ENCODE results near the gene FARP2.

Gene FARP2

DNA sequence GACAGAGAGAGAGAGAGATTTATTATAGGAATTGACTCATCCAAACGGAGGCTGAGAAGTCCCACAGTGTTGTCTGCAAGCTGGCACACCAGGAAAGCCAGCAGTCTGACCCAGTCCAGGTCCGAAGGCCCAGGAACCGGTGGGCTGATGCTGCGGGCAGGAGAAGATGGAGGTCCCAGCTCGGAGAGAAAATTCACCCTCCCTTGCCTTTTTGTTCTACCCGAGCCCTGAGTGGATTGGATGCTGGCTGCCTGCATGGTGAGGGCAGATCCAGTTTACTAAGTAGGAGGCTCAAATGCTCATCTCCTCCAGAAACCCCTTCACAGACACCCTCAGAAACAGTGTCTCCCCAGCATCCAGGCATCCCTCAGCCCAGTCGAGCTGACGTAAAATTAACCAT, 174.5 kb downstream of the FARP2 start:
- ATAC-seq: no peak
- TF ChIP-seq, protein P1, sequence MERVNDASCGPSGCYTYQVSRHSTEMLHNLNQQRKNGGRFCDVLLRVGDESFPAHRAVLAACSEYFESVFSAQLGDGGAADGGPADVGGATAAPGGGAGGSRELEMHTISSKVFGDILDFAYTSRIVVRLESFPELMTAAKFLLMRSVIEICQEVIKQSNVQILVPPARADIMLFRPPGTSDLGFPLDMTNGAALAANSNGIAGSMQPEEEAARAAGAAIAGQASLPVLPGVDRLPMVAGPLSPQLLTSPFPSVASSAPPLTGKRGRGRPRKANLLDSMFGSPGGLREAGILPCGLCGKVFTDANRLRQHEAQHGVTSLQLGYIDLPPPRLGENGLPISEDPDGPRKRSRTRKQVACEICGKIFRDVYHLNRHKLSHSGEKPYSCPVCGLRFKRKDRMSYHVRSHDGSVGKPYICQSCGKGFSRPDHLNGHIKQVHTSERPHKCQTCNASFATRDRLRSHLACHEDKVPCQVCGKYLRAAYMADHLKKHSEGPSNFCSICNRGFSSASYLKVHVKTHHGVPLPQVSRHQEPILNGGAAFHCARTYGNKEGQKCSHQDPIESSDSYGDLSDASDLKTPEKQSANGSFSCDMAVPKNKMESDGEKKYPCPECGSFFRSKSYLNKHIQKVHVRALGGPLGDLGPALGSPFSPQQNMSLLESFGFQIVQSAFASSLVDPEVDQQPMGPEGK (CRISPR knock-in tag; IDR thresholded peaks at IDR 0.05; ENCODE audit: borderline replicate concordance): no peak
- no peak for TF ChIP-seq SNAI2 (CRISPR knock-in tag; IDR thresholded peaks at IDR 0.05)
- no peak for TF ChIP-seq ZFP30 (CRISPR knock-in tag; IDR thresholded peaks at IDR 0.05)
- no peak for TF ChIP-seq RARB (CRISPR knock-in tag; IDR thresholded peaks at IDR 0.05)
- no peak for TF ChIP-seq ZC3H10 (CRISPR knock-in tag; IDR thresholded peaks at IDR 0.05)
- TF ChIP-seq, protein P2, sequence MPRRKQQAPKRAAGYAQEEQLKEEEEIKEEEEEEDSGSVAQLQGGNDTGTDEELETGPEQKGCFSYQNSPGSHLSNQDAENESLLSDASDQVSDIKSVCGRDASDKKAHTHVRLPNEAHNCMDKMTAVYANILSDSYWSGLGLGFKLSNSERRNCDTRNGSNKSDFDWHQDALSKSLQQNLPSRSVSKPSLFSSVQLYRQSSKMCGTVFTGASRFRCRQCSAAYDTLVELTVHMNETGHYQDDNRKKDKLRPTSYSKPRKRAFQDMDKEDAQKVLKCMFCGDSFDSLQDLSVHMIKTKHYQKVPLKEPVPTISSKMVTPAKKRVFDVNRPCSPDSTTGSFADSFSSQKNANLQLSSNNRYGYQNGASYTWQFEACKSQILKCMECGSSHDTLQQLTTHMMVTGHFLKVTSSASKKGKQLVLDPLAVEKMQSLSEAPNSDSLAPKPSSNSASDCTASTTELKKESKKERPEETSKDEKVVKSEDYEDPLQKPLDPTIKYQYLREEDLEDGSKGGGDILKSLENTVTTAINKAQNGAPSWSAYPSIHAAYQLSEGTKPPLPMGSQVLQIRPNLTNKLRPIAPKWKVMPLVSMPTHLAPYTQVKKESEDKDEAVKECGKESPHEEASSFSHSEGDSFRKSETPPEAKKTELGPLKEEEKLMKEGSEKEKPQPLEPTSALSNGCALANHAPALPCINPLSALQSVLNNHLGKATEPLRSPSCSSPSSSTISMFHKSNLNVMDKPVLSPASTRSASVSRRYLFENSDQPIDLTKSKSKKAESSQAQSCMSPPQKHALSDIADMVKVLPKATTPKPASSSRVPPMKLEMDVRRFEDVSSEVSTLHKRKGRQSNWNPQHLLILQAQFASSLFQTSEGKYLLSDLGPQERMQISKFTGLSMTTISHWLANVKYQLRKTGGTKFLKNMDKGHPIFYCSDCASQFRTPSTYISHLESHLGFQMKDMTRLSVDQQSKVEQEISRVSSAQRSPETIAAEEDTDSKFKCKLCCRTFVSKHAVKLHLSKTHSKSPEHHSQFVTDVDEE (CRISPR knock-in tag; IDR thresholded peaks at IDR 0.05): no peak

DNA sequence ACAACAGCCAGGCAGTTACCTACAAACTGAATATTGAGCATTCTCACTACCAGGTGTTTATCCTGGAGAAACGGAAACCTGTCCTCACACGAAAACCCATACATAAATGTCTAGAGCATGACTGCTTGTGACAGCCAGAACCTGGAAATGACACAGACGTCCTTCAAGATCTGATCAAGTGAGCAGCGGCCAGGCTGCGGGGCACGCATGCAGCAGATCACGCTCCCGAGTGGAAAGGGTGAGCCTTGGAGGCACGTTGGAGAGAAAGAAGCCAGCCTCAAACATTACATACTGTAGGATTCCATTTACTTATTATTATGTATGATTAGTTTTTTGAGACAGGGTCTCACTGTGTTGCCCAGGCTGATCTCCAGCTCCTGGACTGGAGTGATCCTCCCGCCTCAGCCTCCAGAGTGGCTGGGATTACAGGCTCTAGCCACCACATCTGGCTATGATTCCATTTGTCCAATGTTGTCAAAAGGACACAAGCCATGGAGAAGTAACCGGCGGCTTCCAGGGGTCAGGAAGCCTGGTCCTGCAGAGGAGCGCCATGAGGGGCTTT, 175.2 kb downstream of the FARP2 start:
- TF ChIP-seq CSDC2 (CRISPR knock-in tag; IDR thresholded peaks at IDR 0.05) (no peak), SNAI2 (CRISPR knock-in tag; IDR thresholded peaks at IDR 0.05) (no peak), OSR1 (CRISPR knock-in tag; IDR thresholded peaks at IDR 0.05) (no peak), ISL1 (CRISPR knock-in tag; IDR thresholded peaks at IDR 0.05) (no peak), ZC3H10 (CRISPR knock-in tag; IDR thresholded peaks at IDR 0.05) (no peak), ESRRG (CRISPR knock-in tag; IDR thresholded peaks at IDR 0.05) (no peak)
- no peak for ATAC-seq

DNA sequence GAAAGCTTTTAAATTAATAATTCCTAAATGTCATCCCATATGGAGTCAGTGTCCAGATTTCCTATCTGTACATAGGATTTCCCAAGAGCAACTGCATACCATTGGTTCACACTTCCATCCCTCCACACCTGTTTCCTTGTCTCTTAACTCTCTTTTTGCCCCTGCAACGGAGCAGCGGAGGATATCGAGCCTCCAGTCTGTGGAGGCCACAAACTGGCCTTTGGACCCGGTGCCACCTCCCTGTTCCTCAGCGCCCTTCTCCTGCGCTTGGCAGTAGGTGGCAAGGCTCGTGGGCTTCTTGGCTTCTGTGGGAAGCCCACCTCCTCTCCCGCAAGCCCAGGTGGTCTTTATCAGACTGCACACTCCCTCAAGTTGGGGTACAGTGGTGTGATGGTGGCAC, 176.1 kb downstream of the FARP2 start:
- ATAC-seq: no peak
- TF ChIP-seq SNAI2 (CRISPR knock-in tag; IDR thresholded peaks at IDR 0.05) (no peak), RARB (CRISPR knock-in tag; IDR thresholded peaks at IDR 0.05) (no peak), TCF4 (CRISPR knock-in tag; IDR thresholded peaks at IDR 0.05; ENCODE audit: borderline replicate concordance) (no peak), GLIS3 (CRISPR knock-in tag; IDR thresholded peaks at IDR 0.05) (no peak), BACH2 (CRISPR knock-in tag; IDR thresholded peaks at IDR 0.05; ENCODE audit: borderline replicate concordance) (no peak), ARNTL (CRISPR knock-in tag; IDR thresholded peaks at IDR 0.05; ENCODE audit: borderline replicate concordance, low read depth) (no peak), ZFP30 (CRISPR knock-in tag; IDR thresholded peaks at IDR 0.05) (no peak), ZNF565 (CRISPR knock-in tag; conservative IDR thresholded peaks at IDR 0.05; ENCODE audit: low read depth) (no peak), ZC3H10 (CRISPR knock-in tag; IDR thresholded peaks at IDR 0.05) (no peak), PPARA (CRISPR knock-in tag; IDR thresholded peaks at IDR 0.05; ENCODE audit: borderline replicate concordance) (no peak), CSDC2 (CRISPR knock-in tag; IDR thresholded peaks at IDR 0.05) (no peak), ISL1 (CRISPR knock-in tag; IDR thresholded peaks at IDR 0.05) (no peak), ZNF8 (CRISPR knock-in tag; IDR thresholded peaks at IDR 0.05) (no peak), OSR1 (CRISPR knock-in tag; IDR thresholded peaks at IDR 0.05) (no peak)
- TF ChIP-seq, protein P3, sequence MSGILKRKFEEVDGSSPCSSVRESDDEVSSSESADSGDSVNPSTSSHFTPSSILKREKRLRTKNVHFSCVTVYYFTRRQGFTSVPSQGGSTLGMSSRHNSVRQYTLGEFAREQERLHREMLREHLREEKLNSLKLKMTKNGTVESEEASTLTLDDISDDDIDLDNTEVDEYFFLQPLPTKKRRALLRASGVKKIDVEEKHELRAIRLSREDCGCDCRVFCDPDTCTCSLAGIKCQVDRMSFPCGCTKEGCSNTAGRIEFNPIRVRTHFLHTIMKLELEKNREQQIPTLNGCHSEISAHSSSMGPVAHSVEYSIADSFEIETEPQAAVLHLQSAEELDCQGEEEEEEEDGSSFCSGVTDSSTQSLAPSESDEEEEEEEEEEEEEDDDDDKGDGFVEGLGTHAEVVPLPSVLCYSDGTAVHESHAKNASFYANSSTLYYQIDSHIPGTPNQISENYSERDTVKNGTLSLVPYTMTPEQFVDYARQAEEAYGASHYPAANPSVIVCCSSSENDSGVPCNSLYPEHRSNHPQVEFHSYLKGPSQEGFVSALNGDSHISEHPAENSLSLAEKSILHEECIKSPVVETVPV (CRISPR knock-in tag; IDR thresholded peaks at IDR 0.05): no peak
- TF ChIP-seq, protein P4, sequence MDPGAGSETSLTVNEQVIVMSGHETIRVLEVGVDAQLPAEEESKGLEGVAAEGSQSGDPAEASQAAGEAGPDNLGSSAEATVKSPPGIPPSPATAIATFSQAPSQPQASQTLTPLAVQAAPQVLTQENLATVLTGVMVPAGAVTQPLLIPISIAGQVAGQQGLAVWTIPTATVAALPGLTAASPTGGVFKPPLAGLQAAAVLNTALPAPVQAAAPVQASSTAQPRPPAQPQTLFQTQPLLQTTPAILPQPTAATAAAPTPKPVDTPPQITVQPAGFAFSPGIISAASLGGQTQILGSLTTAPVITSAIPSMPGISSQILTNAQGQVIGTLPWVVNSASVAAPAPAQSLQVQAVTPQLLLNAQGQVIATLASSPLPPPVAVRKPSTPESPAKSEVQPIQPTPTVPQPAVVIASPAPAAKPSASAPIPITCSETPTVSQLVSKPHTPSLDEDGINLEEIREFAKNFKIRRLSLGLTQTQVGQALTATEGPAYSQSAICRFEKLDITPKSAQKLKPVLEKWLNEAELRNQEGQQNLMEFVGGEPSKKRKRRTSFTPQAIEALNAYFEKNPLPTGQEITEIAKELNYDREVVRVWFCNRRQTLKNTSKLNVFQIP (CRISPR knock-in tag; IDR thresholded peaks at IDR 0.05; ENCODE audit: borderline replicate concordance, low read depth): no peak
- TF ChIP-seq, protein P5, sequence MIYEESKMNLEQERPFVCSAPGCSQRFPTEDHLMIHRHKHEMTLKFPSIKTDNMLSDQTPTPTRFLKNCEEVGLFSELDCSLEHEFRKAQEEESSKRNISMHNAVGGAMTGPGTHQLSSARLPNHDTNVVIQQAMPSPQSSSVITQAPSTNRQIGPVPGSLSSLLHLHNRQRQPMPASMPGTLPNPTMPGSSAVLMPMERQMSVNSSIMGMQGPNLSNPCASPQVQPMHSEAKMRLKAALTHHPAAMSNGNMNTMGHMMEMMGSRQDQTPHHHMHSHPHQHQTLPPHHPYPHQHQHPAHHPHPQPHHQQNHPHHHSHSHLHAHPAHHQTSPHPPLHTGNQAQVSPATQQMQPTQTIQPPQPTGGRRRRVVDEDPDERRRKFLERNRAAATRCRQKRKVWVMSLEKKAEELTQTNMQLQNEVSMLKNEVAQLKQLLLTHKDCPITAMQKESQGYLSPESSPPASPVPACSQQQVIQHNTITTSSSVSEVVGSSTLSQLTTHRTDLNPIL (CRISPR knock-in tag; IDR thresholded peaks at IDR 0.05; ENCODE audit: low read depth): no peak
